Stomach smooth muscle (tissue), 2 donors: ENCODE results near the gene INPP5J.
"Not testable (repeated sequence)": the region's sequence is repeated elsewhere in the genome, so short reads cannot be mapped to it uniquely, and the experiment has no call there.

Experiments used
- H3K27ac ChIP-seq: one replicate; pipeline ENCODE4 v1.7.0; 2013; ENCODE audit warnings: mild to moderate bottlenecking, low read length, inconsistent platforms
- H3K27me3 ChIP-seq, 2 donors: one replicate each; pipeline ENCODE4 v1.7.0; 2013; ENCODE audit warnings: low read length in 2 of 2; ENCODE audit not compliant: insufficient read depth in 2 of 2, control insufficient read depth in 1 of 2
- H3K36me3 ChIP-seq, 2 donors: one replicate each; pipeline ENCODE4 v1.7.0; 2013; ENCODE audit warnings: low read length in 2 of 2; ENCODE audit not compliant: control insufficient read depth in 2 of 2, insufficient read depth in 2 of 2
- H3K4me1 ChIP-seq: one replicate; pipeline ENCODE4 v1.7.0; 2013; ENCODE audit warnings: low read length; ENCODE audit not compliant: control insufficient read depth, insufficient read depth
- H3K4me3 ChIP-seq, 2 donors: one replicate each; pipeline ENCODE4 v1.7.0; 2013; ENCODE audit warnings: low read length in 2 of 2
- H3K9ac ChIP-seq, 2 donors: one replicate each; pipeline ENCODE4 v1.7.0; 2013; ENCODE audit warnings: low read length in 2 of 2, mild to moderate bottlenecking in 1 of 2
- H3K9me3 ChIP-seq, 2 donors: one replicate each; pipeline ENCODE4 v1.7.0; 2013; ENCODE audit warnings: low read length in 2 of 2; ENCODE audit not compliant: control insufficient read depth in 2 of 2
- donor health status: healthy.
- donor health status: Pancreatic carcinoma.

Gene INPP5J

GRCh38 chr22:31103111-31103510 is 19.7 kb upstream of the INPP5J start:
- H3K4me1 ChIP-seq = peaks cover 84% of the 10 kb centered on the region
- H3K9ac ChIP-seq = peak overlapping the region; percentile 45 to 60
- peaks cover 40 to 46% of the 10 kb centered on the region in 2 donors for H3K36me3 ChIP-seq
- H3K4me3 ChIP-seq = peak overlapping the region in 1 of 2 donors; percentile 15
- no peaks in the 10 kb centered on the region for H3K27me3 ChIP-seq
- peak overlapping the region; percentile 99 for H3K27ac ChIP-seq
- no peaks in the 10 kb centered on the region for H3K9me3 ChIP-seq

DNA sequence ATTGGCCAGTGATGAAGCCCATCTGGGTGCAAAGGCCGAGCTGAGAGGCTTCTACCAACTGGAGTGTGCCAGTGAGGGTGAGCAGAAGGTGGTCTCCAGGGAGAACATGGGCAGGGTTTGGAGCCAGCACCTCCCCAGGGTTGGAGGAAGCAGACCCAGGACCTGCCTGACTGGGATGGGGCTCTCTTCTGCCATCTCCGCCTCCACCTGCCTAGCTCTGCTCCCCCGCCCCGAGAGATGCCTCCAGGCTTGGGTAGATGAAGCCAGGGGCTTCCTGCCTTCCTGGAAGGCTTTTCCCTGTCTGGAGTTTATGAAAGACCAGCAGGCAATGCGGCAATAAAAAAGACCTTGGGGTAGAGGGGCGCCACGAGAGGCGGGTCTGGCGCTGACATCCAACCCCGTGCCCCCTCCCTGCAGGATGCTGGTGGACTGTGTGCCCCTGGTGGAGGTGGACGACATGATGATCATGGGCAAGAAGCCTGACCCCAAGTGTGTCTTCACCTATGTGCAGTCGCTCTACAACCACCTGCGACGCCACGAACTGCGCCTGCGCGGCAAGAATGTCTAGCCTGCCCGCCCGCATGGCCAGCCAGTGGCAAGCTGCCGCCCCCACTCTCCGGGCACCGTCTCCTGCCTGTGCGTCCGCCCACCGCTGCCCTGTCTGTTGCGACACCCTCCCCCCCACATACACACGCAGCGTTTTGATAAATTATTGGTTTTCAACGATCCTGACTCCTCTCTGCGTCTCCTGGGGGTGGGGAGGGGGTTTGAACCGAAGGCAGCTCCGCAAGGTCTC is 18.7 kb upstream of the INPP5J start:
- H3K36me3 ChIP-seq = peaks cover 34 to 39% of the 10 kb centered on the region in 2 donors
- H3K4me1 ChIP-seq = peaks cover 77% of the 10 kb centered on the region
- no peaks in the 10 kb centered on the region for H3K27me3 ChIP-seq
- H3K9ac ChIP-seq = peak overlapping the region; percentile 45 to 55
- H3K9me3 ChIP-seq = no peaks in the 10 kb centered on the region
- H3K4me3 ChIP-seq = peak overlapping the region in 1 of 2 donors; percentile 22
- H3K27ac ChIP-seq = peak overlapping the region; percentile 99

- Histone ChIP-seq H3K27me3 (no peaks in the 10 kb centered on the region), H3K9me3 (no peaks in the 10 kb centered on the region), H3K4me3 (peak overlapping the region; percentile 90 to 97), H3K4me1 (peaks cover 69% of the 10 kb centered on the region), H3K9ac (peak overlapping the region; percentile 42 to 100), H3K36me3 (peaks cover 27 to 31% of the 10 kb centered on the region in 2 donors), H3K27ac (peak overlapping the region; percentile 99)
These were observed 17.9 kb upstream of the INPP5J start for GRCh38 chr22:31104869-31105268.

DNA sequence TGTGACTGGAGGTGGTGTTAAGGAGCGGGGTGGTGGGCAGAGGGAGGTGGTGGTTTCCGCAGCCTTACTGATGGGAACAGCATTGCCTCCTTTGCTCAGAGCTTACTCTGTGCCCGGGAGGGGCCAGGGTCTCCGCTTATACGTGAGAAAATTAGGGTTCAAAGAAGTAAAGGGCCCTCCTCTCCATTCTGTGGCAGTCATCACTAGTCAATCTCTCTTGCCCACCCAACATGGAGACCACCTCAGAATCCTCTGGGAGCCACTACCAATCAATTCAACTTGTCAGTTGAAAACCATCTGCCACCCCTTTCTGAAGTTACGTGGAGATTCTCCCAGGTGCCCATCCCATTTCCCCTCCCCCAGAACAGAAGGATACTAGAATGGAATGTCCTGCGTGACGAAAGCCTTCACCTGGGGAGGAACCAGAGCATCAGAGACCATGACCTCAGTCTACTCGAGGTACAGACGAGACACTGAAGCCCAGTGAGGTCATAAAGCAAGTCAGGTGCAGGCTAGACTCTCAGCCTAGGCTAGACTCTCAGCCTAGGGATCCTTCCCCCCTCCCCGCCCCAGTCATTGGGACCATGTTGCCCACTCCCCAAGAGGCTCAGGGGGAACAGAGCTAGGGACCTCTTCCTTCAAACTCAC is 17.4 kb upstream of the INPP5J start:
- Histone ChIP-seq H3K4me1 (peaks cover 64% of the 10 kb centered on the region), H3K27me3 (no peaks in the 10 kb centered on the region), H3K9ac (peak overlapping the region; percentile 99 to 100), H3K36me3 (peaks cover 23 to 26% of the 10 kb centered on the region in 2 donors), H3K27ac (peak overlapping the region; percentile 99), H3K4me3 (peak overlapping the region; percentile 90 to 97), H3K9me3 (no peaks in the 10 kb centered on the region)

DNA sequence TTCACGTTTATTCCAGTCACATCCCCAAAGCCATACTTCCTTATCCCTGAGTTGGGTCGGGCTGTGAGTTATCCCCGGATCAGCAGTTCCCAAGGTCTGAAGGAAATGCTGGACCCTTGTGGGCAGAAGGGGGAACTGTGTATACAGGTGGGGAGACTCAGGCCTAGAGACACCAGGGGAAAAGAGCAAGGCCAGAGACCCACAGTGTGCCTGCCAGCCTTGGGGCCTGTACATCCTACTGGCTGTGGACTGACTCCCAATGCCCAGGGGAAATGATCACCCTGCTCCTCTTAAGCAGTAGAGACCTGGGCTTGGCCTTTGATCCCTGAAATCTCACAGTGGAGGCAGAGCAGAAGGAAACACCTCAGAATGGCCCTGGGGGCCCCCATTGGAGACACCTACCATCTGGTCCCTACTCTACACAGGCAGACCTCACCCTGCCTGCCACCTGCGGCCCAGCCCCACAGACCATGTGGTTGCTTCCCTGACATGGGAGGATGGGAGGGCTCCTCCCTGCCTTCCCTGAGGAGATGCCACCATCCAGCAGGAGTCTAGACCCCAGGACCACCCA is 16.7 kb upstream of the INPP5J start:
- Histone ChIP-seq H3K36me3 (peaks cover 17 to 21% of the 10 kb centered on the region in 2 donors), H3K9me3 (no peaks in the 10 kb centered on the region), H3K4me3 (peak overlapping the region; percentile 90 to 97), H3K4me1 (peaks cover 59% of the 10 kb centered on the region), H3K9ac (peak overlapping the region; percentile 99 to 100), H3K27ac (peak overlapping the region; percentile 99), H3K27me3 (no peaks in the 10 kb centered on the region)

DNA sequence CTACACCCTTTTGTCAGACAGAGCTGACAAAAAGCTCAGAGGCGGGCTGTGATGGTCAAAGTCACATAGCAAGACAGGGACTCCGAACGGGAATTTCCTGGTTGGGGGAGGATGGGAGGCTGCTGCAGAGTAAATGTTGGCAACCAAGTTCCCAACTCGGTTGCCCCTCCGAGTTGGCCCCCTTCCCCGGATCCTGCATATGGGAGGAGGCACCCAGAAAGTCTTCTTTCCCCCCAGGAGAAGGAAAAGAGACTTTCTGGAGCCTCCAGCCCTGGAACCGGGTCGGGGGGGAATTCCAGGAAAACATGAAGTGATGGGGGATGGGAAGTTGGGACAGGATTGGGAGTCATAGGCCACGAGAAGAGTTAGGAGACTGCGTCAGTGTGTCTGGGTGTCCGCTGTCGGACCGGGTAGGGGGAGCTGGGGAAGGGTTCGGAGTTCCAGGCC is 16.0 kb upstream of the INPP5J start:
- H3K36me3 ChIP-seq = peaks cover 15 to 17% of the 10 kb centered on the region in 2 donors
- H3K9ac ChIP-seq = peak overlapping the region; percentile 99 to 100
- peak overlapping the region; percentile 90 to 97 for H3K4me3 ChIP-seq
- no peaks in the 10 kb centered on the region for H3K27me3 ChIP-seq
- peak overlapping the region; percentile 99 for H3K27ac ChIP-seq
- peaks cover 54% of the 10 kb centered on the region for H3K4me1 ChIP-seq
- no peaks in the 10 kb centered on the region for H3K9me3 ChIP-seq

GRCh38 chr22:31107178-31107893 is 15.4 kb upstream of the INPP5J start, which contains the start of gene SELENOM:
SELENOM (minus strand) TSS chr22:31107568; CDS start chr22:31107505, 63 bp downstream.
- peaks cover 12 to 15% of the 10 kb centered on the region in 2 donors for H3K36me3 ChIP-seq
- no peaks in the 10 kb centered on the region for H3K27me3 ChIP-seq
- no peaks in the 10 kb centered on the region for H3K9me3 ChIP-seq
- H3K9ac ChIP-seq = peak within 1 kb of the TSS; percentile 99 to 100
- H3K4me3 ChIP-seq = peak within 1 kb of the TSS; percentile 90 to 97
- H3K27ac ChIP-seq = peak within 1 kb of the TSS; percentile 99
- peaks cover 48% of the 10 kb centered on the region for H3K4me1 ChIP-seq

DNA sequence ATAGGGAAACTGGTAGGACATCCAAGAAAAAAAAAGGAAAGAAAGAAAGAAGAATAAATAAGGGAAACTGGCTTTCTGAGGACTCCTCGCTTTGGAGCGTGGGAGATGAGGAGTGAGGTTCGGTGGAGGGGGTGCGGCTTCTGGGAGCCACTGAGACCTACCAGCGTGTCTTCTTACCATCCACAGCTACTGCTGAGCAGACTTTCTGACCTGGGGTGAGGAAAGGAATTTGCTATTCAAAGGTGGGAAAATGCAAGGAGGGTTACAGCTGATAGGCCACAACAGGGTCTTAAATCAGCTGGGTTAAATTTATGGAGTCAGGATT is 14.9 kb upstream of the INPP5J start:
- peak overlapping the region; percentile 72 to 76 for H3K9ac ChIP-seq
- H3K9me3 ChIP-seq = no peaks in the 10 kb centered on the region
- peak overlapping the region; percentile 99 for H3K27ac ChIP-seq
- peak overlapping the region; percentile 67 to 97 for H3K4me3 ChIP-seq
- H3K36me3 ChIP-seq = peaks cover 12 to 13% of the 10 kb centered on the region in 2 donors
- H3K27me3 ChIP-seq = no peaks in the 10 kb centered on the region
- H3K4me1 ChIP-seq = peaks cover 44% of the 10 kb centered on the region

GRCh38 chr22:31112547-31113091 is 10.1 kb upstream of the INPP5J start:
- H3K9me3 ChIP-seq, H3K27me3 ChIP-seq, H3K27ac ChIP-seq, H3K4me3 ChIP-seq, H3K4me1 ChIP-seq, H3K36me3 ChIP-seq, H3K9ac ChIP-seq: not testable (repeated sequence)
